ENCODE measurements around the gene HSPBAP1.

The HSPBAP1 gene

GRCh38 chr3:122793568-122794416 is at the start of gene HSPBAP1:
HSPBAP1 (minus strand) TSS chr3:122793831; CDS start chr3:122793680, 151 bp downstream.
- peak; percentile 71 to 86 (median 77) for DNase-seq (ENCODE audit: low read depth in 3 of 3)

- no peak for DNase-seq (ENCODE audit: low read depth in 3 of 3)
Measured at GRCh38 chr3:122835590-122835989, 42.0 kb upstream of the HSPBAP1 start.

- no peak for DNase-seq (ENCODE audit: low read depth in 3 of 3)
Measured at GRCh38 chr3:122828281-122828680, 34.6 kb upstream of the HSPBAP1 start.

GRCh38 chr3:122826278-122826677 is 32.6 kb upstream of the HSPBAP1 start:
- DNase-seq (ENCODE audit: low read depth in 3 of 3): no peak

GRCh38 chr3:122825460-122825859 is 31.8 kb upstream of the HSPBAP1 start:
- DNase-seq (ENCODE audit: low read depth in 3 of 3): no peak

- no peak for DNase-seq (ENCODE audit: low read depth in 3 of 3)
Measured at GRCh38 chr3:122824465-122825381, 31.1 kb upstream of the HSPBAP1 start.

- no peak for DNase-seq (ENCODE audit: low read depth in 3 of 3)
Measured at GRCh38 chr3:122816587-122816986, 23.0 kb upstream of the HSPBAP1 start.

GRCh38 chr3:122810734-122811133 is 17.1 kb upstream of the HSPBAP1 start:
- DNase-seq (ENCODE audit: low read depth in 3 of 3): no peak

GRCh38 chr3:122803977-122804376 is 10.3 kb upstream of the HSPBAP1 start:
- no peak for DNase-seq (ENCODE audit: low read depth in 3 of 3)

GRCh38 chr3:122802323-122802722 is 8.7 kb upstream of the HSPBAP1 start:
- no peak for DNase-seq (ENCODE audit: low read depth in 3 of 3)

- DNase-seq (ENCODE audit: low read depth in 3 of 3): no peak
Measured at GRCh38 chr3:122800706-122801237, 7.1 kb upstream of the HSPBAP1 start.

- DNase-seq (ENCODE audit: low read depth in 3 of 3): no peak
Measured at GRCh38 chr3:122800031-122800430, 6.4 kb upstream of the HSPBAP1 start.

- DNase-seq (ENCODE audit: low read depth in 3 of 3): no peak
Measured at GRCh38 chr3:122799322-122799721, 5.7 kb upstream of the HSPBAP1 start.

GRCh38 chr3:122797291-122797690 is 3.7 kb upstream of the HSPBAP1 start:
- DNase-seq (ENCODE audit: low read depth in 3 of 3): no peak

- no peak for DNase-seq (ENCODE audit: low read depth in 3 of 3)
Measured at GRCh38 chr3:122795674-122796195, 2.1 kb upstream of the HSPBAP1 start.

GRCh38 chr3:122794779-122795673 is 1.4 kb upstream of the HSPBAP1 start, which contains the start of gene SLC49A4:
SLC49A4 (plus strand) TSS chr3:122795069; CDS start chr3:122795193, 124 bp downstream.
- peak in 2 of 3 donors; percentile 21 to 57 for DNase-seq (ENCODE audit: low read depth in 3 of 3)

GRCh38 chr3:122794483-122794778 is 800 bp upstream of the HSPBAP1 start:
- no peak for DNase-seq (ENCODE audit: low read depth in 3 of 3)

- DNase-seq (ENCODE audit: low read depth in 3 of 3): no peak
Measured at GRCh38 chr3:122789585-122790273, 3.9 kb downstream of the HSPBAP1 start.

- DNase-seq (ENCODE audit: low read depth in 3 of 3): no peak
Measured at GRCh38 chr3:122787872-122788271, 5.8 kb downstream of the HSPBAP1 start.

- DNase-seq (ENCODE audit: low read depth in 3 of 3): no peak
Measured at GRCh38 chr3:122786066-122786465, 7.6 kb downstream of the HSPBAP1 start.

Data from stimulated activated CD4-positive, alpha-beta T cell treated with anti-CD3 and anti-CD28 coated beads, TNF-alpha, amount 100 ng/mL, for 48 hours (primary cell).